CD4-positive, alpha-beta T cell treated with Interferon gamma for 1 hour (primary cell): Measurements from ENCODE around the gene SLC25A53.
"Not testable (repeated sequence)": the region's sequence is repeated elsewhere in the genome, so short reads cannot be mapped to it uniquely, and the experiment has no call there.

Experiments used
- DNase-seq: peaks from one replicate; pipeline ENCODE4 v3.0.0-alpha.2; 2020

The SLC25A53 gene

DNA sequence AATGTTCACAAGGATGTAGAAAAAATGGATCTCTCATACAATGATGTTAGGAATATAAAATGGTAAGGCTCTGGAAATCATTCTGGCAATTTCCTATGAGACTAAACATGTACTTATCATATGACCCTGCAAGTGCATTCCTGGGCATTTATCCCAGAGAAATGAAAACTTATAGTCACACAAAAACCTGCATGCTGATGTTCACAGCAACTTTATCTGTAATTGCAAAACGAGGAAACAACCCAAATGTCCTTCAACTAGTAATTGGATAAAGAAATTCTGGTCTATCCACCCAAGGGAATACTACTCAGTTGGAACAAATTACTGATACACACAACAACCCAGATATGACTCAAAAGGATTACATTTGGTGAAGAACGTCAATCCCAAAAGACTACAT, 30.0 kb downstream of the SLC25A53 start:
- no peak for DNase-seq

DNA sequence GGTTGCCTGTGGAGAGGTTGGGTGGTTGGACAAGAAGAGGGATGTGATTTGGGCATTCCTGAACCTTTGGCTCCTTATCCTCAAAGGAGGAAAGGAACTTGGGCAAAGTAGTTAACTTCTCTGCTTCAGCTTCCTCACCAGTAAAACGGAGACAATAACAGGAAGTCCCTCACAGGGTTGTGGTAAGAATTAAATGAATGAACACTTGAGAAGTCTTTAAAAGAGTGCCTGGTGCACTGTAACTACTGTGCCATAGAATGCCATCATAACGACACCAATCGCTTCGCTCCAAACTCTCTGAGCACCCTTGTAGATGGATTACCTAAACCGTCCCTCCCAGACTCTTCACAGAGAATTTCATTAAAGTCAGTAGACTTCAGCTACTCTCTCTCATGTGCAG, 34.0 kb downstream of the SLC25A53 start:
- no peak for DNase-seq

DNA sequence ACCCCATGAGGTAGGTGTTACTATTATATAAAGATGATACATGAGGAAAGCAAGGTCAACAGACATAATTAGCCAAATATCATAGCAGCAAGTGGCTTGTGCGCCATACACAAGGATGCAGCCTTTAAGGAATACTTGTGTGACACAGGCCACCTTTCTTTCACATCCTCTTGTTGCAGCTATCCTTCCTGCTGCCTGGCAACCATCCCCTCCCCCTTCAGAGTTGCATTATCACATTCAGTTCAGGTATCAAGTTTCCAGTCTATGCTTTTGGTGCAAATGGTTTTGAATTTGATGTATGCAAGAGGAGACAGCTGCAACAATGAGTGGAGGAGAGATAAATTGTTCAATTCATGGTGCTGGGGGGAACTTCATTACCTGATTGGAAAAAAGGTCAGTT, 38.0 kb downstream of the SLC25A53 start:
- no peak for DNase-seq

GRCh38 chrX:104117759-104118158, 39.0 kb downstream of the SLC25A53 start:
- DNase-seq = no peak

- DNase-seq = peak; percentile 31
These were observed 43.4 kb downstream of the SLC25A53 start for GRCh38 chrX:104113222-104113965.

DNA sequence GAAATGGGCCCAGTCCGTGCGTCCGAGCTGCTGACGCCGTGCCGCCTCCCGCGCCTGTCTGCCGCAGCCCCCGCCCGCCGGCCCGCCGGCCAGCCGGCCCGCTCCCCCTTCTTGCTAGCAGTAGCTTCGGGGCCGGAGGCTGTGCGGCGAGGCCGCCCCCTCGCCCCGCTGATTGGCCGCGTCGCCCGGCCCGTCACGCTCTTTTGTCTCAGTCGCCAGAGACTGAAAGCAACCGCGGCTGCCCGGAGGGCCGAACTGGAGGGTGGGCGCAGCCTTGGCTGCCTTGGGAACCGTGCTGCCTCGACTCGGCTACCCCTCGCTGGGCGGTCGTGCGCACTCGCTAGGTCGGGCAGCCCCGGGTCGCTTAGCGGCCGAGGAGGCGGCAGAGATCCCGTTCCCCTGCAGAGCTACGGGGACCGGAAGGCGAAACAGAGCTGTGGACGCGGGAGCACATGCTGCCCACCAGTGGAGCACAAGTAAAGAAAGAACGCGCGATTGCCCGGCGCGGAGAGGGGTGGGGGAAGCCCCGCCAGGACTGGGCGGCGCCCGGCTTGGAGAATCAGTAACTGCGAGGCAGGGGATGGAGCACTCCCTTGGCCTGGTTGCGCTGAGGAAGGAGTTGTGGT, 44.4 kb downstream of the SLC25A53 start, which contains the start of gene ZCCHC18:
Gene ZCCHC18, plus strand, starts transcription at position 198 of the 626 bp plus-strand sequence. CDS start 1,589 bp downstream, outside the sequence.
- peak; percentile 12 for DNase-seq

- not testable (repeated sequence) for DNase-seq
These were observed 46.1 kb downstream of the SLC25A53 start for GRCh38 chrX:104110491-104111240.

GRCh38 chrX:104108955-104109354, 47.9 kb downstream of the SLC25A53 start:
- no peak for DNase-seq

GRCh38 chrX:104105330-104106262, 51.2 kb downstream of the SLC25A53 start:
- no peak for DNase-seq

DNA sequence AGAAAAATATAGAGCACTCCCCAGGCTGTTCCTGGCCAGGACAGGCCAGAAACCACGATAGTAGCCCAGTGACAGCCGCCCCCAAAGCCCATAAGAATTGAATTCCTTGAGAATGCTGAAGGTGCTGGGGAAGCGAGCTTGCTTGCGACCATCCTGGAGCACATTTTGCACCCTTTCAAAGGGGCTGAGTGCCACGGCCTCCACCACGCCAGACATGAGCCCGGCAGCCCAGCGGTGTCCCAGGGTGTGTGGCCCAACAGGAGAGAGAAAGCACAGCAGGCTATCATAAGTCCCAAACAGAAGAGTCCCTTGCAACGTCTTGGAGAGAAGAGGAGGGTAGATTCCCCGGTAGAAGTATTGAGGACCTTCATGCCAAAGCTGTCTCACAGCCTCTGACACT, 52.1 kb downstream of the SLC25A53 start:
- DNase-seq = no peak

DNA sequence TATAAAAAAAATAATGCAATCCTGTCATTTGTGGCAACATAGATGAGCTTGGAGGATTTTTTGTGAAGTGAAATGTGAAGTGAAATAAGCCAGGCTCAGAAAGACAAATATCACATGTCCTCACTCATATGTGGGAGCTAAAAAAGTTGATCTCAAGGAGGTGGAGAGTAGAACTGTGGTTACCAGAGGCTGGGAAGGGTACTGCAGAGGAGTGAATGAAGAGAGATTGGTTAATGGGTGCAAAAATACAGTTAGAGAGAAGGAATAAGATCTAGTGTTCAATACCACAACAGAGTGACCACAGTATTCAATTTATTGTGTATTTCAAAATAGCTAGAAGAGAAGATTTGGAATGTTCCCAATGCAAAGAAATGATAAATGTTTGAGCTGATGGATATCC, 57.9 kb downstream of the SLC25A53 start:
- no peak for DNase-seq

- peak; percentile 40 for DNase-seq
These were observed 58.5 kb downstream of the SLC25A53 start for GRCh38 chrX:104098151-104098808.

DNA sequence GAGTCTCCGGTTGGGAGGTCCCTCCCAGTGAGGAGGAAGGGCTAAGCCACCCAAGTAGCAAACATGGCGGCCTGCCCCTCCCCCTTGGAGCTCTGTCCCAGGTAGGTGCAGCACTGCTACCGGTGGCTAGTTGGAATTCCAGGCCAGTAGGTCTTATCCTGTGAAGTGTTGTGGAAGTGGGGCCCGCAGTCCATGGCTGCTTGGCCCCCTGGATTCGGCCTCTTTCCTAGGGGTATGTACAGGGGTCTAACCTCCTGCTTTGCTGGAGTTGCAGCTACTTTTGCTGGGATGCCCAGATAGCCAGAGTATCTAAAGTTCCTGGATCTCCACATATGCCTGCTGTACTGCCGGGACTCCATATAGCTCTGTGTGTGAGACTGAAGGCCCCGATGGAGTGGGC, 70.9 kb downstream of the SLC25A53 start:
- DNase-seq = no peak

DNA sequence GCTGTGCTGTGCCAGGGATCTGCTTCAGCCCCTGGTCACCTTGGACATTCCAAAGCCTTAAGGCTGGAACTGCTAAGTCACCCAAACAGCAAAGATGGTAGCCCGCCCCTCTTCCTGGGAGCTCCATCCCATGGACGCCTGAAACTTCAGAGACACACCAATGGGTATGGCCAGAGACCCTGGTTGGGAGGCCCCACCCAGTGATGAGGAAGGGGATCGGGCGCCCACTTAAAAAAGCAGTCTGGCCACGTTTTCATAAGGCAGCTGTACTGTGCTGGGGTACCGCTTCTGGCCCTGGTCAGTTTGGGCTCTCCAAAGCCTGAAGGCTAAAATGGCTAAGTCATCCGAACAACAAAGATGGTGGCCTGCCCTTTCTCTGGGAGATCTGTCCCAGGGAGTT, 71.3 kb downstream of the SLC25A53 start:
- no peak for DNase-seq

DNA sequence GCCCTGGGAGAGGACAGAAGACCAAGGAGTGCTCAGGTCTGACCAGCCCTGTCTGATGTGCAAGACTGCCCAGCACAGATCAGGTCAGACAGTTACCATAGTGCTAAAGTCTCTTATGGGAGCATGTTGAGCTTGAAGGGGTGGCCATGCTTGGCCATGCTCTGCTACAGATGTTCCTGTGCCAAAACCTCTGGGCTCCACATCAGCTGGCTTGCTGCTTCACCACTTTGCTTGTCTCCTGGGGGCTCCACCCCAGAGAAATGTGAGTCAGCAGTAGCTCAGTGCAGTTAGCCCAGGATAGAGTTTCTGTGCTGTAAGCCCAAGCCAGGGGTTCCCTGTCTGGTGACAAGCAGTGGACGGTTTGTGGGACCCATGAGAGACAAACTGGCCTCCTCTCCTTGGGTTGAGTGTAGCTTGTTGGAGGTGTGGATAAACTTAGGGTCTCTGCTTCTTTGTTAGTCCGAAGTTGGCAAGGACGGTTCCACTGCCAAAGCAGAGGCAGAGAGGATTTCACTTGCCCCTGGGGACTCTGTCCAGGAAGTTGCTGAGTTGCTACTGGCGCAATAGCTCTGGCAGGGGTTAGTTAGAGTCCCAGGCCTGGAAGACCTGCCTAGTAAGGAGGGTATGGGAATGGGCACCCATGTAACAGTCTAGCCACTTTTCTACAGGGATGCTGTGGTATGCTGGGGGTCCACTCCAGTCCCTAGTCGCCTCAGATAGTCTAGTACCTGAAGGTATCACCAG, 72.1 kb downstream of the SLC25A53 start:
- no peak for DNase-seq

- DNase-seq = no peak
These were observed 72.7 kb downstream of the SLC25A53 start for GRCh38 chrX:104084063-104084462.

- not testable (repeated sequence) for DNase-seq
These were observed 79.0 kb downstream of the SLC25A53 start for GRCh38 chrX:104077854-104078253.

DNA sequence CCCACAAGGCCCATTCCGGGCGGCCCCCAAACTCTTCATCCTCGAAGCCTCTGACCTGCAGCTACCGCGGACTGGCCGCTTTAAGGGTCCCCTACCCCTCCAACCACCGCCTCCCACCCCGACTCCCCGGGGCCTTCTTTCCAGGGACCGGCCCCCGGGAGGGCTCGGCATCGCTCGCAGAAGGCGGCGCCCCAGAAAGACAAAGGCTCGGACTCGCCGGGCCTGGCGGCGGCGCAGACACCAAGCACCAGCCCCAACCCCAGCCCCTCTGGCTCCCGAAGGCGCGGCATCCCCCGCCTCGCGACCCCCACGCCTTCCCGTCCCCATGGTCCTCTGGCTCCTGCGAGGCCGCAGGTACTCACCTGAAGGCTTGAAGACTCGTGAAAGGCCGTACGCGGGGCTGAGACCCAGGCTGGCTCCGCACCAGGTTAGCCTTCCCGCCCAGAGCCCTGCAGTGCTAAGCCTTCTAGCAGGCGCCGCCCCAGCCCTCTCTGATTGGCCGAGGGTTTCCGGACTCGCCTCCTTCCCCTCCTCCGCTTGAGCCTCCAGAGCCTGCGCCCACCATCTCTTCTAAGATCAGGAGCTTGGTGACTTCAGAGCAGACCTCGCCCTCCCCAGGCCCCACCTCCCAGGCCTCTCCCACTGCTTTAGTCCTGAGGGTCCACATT, 80.9 kb downstream of the SLC25A53 start, which contains the start of gene TMSB15C:
Gene TMSB15C, minus strand, starts transcription at position 459 of the 668 bp plus-strand sequence.
- DNase-seq = not testable (repeated sequence)

DNA sequence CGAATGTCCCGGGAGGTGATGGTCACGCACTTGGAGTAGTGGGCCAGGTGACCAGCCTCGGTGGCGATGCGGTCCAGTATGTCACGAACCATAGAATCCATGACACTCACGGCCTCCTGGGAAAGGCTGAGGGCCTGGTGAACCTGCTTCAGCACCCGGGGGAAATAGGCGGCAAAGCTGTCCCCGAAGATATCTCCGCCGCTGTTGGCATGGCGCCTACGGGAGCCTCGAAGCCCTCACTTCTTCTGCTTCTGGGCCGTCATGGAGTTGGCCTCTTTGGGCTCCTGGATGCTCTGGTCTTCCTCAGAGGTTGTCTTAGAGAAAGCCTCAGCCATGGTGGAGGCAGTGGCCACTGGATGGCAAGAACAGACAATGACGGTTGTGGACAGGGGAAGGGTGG, 94.2 kb downstream of the SLC25A53 start:
- DNase-seq = not testable (repeated sequence)

GRCh38 chrX:104054956-104055355, 101.9 kb downstream of the SLC25A53 start:
- DNase-seq = not testable (repeated sequence)
